ENCODE data around the gene TFR2.

Gene TFR2

DNA sequence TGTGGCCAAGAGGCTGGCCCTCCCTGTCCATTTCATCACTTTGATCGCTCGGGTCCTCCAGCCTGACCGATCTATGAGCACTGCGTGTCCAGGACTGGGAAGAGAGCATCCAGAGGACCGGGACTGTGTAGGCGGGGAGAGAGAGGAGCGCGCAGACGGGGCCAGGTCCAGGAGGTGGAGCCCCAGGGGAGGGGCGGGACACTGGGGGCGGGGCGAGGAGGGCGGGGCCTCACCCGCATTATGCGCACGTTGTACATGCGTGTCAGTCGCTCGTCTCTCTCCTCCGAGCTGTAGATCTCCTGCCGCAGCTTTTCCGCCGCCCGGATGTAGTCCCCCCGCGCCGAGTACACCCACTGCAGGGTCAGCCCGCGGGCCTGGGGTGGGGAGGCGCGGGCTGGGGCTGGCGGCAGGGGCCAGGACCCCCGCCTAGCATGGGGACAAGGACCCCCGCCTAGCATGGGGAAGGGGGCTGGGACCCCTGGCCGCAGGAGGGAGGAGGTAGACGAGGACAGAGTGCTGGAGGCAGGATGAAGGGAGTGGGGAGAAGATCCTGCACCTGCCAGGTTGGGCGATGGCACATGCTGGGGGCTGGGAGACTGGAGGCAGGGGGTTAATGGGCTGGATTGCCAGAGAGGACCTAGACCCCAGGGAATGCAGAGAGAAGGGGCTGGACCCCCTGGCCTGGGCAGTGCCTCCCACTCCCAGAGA is 14.7 kb downstream of the TFR2 start:
- TF ChIP-seq, protein P1, sequence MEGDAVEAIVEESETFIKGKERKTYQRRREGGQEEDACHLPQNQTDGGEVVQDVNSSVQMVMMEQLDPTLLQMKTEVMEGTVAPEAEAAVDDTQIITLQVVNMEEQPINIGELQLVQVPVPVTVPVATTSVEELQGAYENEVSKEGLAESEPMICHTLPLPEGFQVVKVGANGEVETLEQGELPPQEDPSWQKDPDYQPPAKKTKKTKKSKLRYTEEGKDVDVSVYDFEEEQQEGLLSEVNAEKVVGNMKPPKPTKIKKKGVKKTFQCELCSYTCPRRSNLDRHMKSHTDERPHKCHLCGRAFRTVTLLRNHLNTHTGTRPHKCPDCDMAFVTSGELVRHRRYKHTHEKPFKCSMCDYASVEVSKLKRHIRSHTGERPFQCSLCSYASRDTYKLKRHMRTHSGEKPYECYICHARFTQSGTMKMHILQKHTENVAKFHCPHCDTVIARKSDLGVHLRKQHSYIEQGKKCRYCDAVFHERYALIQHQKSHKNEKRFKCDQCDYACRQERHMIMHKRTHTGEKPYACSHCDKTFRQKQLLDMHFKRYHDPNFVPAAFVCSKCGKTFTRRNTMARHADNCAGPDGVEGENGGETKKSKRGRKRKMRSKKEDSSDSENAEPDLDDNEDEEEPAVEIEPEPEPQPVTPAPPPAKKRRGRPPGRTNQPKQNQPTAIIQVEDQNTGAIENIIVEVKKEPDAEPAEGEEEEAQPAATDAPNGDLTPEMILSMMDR (IDR thresholded peaks at IDR 0.05), result no peak
- Histone ChIP-seq H3K27ac (peak overlapping the region in 1 of 2 donors; percentile 43), H3K4me3 (peak overlapping the region; percentile 67)
- peak; percentile 86 for DNase-seq (ENCODE audit: low spot score)

DNA sequence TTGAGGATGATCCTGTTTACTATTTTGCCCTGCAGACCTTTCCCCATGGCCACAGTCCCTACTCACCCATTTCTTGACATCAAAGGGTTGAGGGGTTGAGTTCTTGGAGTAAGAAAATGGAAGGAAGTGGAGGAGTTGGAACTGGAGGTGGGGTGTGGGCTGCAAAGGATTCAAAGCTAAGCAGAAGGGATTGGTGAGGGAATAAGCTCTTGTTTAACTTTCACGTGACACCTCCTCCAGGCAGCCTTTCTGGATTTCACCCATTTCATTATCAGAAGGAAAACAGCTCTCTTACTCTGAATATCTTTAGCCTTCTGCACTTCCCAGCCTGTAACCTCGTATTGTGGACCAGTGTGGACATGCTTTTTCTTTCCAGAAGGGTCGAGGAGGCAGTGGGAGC is 15.3 kb downstream of the TFR2 start:
- TF ChIP-seq, protein P1 (IDR thresholded peaks at IDR 0.05), result no peak
- Histone ChIP-seq H3K27ac (no peak overlapping the region), H3K4me3 (peak overlapping the region; percentile 67)
- DNase-seq (ENCODE audit: low spot score), result no peak

DNA sequence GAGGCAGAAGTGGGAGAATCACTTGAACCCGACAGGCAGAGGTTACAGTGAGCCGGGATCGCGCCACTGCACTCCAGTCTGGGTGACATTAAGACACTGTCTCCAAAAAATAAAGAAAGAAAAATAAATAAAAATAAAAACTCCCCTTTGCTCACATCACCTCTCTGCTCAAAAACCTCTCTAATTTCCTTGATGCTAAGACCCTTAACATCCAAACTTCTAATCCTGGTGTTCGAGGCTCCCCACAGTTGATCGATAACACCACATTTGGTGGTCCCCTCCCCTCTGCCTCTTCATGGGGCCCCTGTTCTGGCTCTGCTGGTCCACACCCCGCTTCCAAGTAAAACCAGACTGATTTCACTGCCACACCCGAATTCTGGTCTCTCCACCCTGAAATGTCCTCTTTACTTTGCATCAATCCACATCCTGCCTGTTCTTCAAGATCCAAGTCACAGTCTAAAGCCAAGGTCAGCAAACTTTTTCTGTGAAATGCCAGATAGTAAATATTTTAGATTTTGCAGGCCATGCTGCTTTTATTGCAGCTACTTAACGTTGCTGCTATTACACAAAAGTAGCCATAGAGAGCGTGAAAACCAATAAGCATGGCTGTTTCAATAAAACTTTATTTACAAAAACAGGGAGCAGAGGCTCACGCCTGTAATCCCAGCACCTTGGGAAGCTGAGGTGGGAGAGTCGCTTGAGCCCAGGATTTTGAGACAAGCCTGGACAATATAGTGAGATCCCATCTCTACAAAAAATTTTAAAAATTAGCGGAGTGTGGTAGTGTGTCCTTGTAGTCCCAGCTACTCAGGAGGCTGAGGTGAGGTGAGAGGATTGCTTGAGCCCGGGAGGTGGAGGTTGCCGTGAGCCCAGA is 17.2 kb downstream of the TFR2 start:
- no peak overlapping the region for H3K4me3 ChIP-seq
- no peak overlapping the region for H3K27ac ChIP-seq
- no peak for DNase-seq (ENCODE audit: low spot score)
- TF ChIP-seq, protein P1 (IDR thresholded peaks at IDR 0.05), result no peak

DNA sequence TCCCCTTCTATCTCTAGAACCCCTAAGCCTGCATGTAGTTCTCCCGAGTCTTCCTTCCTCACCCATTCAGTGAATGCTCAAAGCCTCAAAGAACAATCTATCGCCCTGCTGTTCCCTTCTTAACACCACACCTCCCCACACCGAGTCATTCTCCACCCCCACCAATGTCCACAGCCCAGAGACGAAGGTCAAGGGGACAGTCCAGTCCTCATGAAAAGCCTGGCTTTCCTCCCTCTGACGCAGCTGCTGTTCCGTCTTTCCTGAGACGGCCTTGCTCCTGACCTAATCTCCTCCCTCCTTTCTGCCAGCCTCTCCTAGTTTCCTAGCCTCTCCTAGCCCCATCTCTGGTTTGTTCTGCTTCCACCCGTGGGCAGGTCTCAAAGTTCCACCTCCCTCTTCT is 19.8 kb downstream of the TFR2 start:
- TF ChIP-seq, protein P1 (IDR thresholded peaks at IDR 0.05), result no peak
- DNase-seq (ENCODE audit: low spot score), result no peak
- Histone ChIP-seq H3K4me3 (no peak overlapping the region), H3K27ac (no peak overlapping the region)

DNA sequence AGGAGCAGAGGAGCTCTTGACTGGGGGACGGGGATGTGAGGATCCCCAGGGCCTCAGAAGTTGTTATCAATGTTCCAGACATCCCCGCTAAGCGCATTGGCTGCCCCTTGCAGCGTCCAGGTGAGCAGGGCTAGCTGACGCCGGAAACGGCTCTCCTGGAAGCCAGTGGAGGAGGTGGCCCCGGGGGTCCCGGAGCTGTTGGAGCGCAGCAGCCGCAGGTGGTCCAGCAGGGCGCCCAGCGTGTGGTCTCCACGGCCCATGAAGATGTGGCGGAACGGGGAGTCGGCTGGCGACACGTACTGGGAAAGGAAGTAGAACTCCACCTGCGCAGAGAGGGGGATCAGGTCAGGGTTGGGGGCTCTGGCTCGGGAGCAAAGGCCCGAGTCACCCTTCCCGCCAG is 20.5 kb downstream of the TFR2 start:
- no peak for DNase-seq (ENCODE audit: low spot score)
- Histone ChIP-seq H3K4me3 (no peak overlapping the region), H3K27ac (no peak overlapping the region)
- TF ChIP-seq, protein P1 (IDR thresholded peaks at IDR 0.05), result no peak

DNA sequence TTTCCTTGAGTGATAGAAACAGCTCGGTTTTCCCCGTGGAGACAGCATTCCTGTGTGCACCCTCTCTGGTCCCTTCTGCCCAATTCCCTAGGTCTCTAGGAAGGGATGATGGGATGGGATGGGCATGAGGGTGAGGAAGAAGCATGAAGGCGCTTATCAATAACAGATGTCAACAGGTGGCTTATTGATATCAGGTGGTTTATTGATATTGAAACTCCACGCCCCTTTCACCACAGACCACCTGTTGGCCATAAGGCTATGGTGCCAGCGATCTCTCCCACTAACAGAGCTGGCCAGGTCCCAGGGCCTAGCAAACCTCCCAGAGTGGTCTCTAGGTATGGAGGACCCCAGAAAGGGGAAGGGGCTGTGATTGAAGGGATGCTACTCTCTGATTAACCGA is 21.1 kb downstream of the TFR2 start:
- no peak overlapping the region for H3K27ac ChIP-seq
- TF ChIP-seq, protein P1 (IDR thresholded peaks at IDR 0.05), result no peak
- no peak overlapping the region for H3K4me3 ChIP-seq
- DNase-seq (ENCODE audit: low spot score), result no peak
